NCI-H2196 treated with DMSO at 0.1 percent for 48 hours (cell line): Measurements from ENCODE around the gene NDUFA8.
"Not testable (repeated sequence)": the region's sequence is repeated elsewhere in the genome, so short reads cannot be mapped to it uniquely, and the experiment has no call there.

Source experiments
- DNase-seq: peaks from one replicate; lab custom pipeline; 2025; ENCODE audit not compliant: unreplicated experiment; lab: John Stamatoyannopoulos, UW

NDUFA8 gene

GRCh38 chr9:122122468-122122867 is 37.1 kb downstream of the NDUFA8 start:
- no peak for DNase-seq

GRCh38 chr9:122121931-122122330 is 37.6 kb downstream of the NDUFA8 start:
- DNase-seq = no peak

GRCh38 chr9:122121391-122121790 is 38.2 kb downstream of the NDUFA8 start:
- DNase-seq = no peak

- DNase-seq = no peak
Observed at GRCh38 chr9:122120316-122121071, 39.1 kb downstream of the NDUFA8 start.

GRCh38 chr9:122119721-122120120 is 39.9 kb downstream of the NDUFA8 start:
- DNase-seq = no peak

GRCh38 chr9:122119166-122119521 is 40.4 kb downstream of the NDUFA8 start:
- DNase-seq = no peak

GRCh38 chr9:122118343-122119165 is 41.0 kb downstream of the NDUFA8 start:
- DNase-seq = no peak

- DNase-seq = not testable (repeated sequence)
Observed at GRCh38 chr9:122117241-122117640, 42.3 kb downstream of the NDUFA8 start.

GRCh38 chr9:122116448-122117173 is 43.0 kb downstream of the NDUFA8 start:
- no peak for DNase-seq

GRCh38 chr9:122116040-122116439 is 43.5 kb downstream of the NDUFA8 start:
- DNase-seq = no peak

- no peak for DNase-seq
Observed at GRCh38 chr9:122115176-122116035, 44.2 kb downstream of the NDUFA8 start.

GRCh38 chr9:122113574-122113973 is 46.0 kb downstream of the NDUFA8 start:
- no peak for DNase-seq

GRCh38 chr9:122112238-122112637 is 47.3 kb downstream of the NDUFA8 start:
- no peak for DNase-seq

GRCh38 chr9:122111413-122112085 is 48.0 kb downstream of the NDUFA8 start:
- no peak for DNase-seq

GRCh38 chr9:122110100-122110833 is 49.3 kb downstream of the NDUFA8 start:
- no peak for DNase-seq

- no peak for DNase-seq
Observed at GRCh38 chr9:122109035-122109813, 50.4 kb downstream of the NDUFA8 start.

GRCh38 chr9:122107291-122107805 is 52.2 kb downstream of the NDUFA8 start:
- no peak for DNase-seq

- no peak for DNase-seq
Observed at GRCh38 chr9:122106576-122106975, 53.0 kb downstream of the NDUFA8 start.

- no peak for DNase-seq
Observed at GRCh38 chr9:122103985-122104384, 55.6 kb downstream of the NDUFA8 start.
